HS-27A (cell line): ENCODE measurements around the gene OSTF1.

Source experiments
- DNase-seq: peaks from one replicate; pipeline ENCODE4 v3.0.0-alpha.2; 2012; ENCODE audit warnings: low read depth, missing footprints

OSTF1 gene

DNA sequence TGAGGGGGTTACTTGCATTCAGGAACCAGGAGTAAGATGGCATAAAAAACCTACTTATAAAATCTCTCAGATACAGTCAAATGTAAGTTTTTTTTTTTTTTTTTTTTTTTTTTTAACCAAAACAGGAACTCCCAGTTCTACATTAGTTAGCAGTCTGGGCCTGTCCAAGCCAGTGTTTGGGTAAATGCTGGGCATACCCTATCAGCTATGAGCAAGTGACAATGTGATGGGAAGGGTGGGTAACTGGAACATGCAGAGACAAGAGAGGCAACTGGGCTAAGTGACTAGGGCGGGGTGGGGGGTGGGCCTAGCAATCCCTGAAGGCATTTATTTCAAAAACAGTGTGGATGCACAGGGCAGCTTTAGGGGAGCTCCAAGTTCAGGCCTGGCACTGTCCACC, 2.7 kb upstream of the OSTF1 start:
- no peak for DNase-seq

DNA sequence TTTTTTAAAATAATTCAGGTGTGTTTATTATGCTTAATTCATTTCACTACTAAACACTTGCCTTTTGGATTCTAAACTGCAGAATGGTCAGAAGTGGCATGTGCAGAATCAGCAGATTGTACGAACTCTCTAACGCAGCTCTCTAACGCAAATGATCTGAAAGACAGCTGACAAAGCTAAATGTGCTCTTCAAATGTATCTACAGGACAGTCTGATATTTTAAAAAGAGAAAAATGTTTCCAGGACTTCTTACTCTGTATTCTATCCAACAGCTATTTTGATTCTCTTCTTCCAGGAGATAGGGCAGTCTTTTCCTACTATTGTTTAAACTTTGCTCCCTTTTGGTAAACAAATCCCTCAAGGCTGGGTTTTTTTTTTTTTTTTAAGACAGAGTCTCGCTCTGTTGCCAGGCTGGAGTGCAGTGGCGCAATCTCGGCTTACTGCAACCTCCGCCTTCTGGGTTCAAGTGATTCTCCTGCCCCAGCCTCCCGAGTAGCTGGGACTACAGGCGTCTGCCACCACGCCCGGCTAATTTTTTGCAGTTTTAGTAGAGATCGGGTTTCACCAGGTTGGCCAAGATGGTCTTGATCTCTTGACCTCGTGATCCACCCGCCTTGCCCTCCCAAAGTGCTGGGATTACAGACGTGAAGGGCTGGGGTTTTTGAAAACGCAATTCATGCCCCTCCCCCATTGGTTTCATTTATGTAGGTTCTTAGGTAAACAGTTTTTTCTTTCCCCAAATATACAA, 1.6 kb upstream of the OSTF1 start:
- DNase-seq: no peak

DNA sequence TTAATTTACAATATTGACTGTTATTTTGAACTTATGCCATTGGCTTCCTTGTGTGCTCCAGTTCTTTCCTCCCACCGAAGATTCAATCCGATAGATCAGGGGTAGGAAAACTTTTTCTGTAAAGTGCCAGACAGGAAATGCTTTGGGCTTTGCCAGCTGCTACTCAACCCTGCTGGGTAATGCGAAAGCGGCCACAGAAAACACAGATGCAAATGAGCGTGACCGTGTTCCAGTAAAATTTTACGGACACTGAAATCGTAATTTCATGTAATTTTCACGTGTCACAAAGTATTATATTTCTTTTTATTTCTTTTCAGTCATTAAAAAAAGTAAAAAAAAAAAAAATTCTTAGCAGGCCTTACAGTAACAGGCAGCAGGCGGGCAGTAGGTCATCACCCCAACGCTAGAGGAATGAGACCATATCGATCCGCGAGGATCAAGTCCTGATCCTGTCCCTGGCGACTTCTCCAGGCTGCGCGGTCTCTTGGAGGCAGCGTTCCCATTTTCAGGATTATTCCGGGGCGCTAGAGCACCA, 958 bp upstream of the OSTF1 start:
- DNase-seq: no peak

DNA sequence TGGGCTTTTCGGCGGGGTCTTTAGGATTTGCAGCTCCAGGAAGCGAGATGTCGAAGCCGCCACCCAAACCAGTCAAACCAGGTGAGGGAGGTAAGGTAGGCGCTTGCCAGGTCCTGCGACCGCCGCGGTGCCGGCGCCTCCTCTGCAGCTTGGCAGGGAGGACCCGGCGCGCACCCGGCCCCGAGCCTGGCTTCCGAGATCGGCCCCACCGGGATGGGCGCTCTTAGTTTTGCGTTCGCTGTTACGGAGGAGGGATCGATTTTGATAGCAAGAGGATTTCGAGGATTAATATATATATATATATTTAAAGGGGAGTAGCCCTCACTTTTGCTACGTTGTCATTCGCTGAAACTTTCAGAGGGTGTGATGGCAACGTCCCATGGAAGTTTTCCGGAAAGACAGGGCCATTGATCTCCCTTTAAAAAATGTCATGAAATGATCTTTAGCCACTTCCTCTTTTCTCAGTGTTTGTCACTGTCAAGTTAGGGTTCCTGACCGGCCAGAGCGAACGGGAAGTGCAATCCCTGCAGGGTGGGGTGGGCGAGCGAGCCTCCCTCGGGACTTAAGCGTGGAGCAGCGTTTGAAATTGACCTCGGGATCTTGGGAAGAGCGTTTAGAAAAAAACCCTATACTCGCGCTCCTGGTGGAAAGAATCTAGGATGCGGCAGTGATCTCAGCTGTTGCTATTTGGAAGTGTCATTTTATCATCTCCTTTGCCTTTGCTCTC, 495 bp downstream of the OSTF1 start:
- DNase-seq: no peak

DNA sequence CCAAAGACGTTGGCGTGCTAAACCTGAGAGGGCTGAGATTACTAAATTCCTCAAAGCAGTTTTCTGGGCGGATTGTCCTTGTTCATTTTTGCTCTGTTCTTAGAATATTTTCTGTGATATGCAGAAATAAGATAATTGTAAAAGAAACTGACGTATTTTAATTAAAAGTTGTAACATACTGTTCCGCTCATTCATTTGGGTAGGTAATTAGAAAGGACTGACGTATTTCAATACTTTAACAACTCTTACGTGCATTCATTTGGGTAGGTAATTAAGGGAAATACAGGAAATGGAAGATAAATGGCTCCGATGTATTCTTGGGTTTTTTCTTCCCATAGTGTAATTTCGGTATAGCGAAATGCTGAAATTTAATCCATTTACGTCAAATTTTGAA, 1.1 kb downstream of the OSTF1 start:
- no peak for DNase-seq

DNA sequence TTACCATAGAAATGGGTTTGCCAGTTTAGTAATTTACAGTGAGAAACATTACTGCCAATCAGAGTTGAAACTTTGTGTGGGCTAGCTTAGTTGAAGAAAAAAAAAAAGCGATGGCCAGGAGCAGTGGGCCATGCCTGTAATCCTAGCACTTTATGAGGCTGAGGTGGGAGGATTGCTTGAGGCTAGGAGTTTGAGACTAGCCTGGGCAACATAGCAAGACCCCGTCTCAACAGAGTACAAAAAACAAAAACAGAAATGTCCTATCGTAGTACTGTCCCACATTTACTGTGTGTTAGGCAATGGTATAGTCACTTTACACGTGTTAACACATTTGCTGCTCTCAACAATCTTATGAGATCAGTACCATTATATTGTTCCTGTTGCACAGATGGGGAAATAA, 2.3 kb downstream of the OSTF1 start:
- no peak for DNase-seq

DNA sequence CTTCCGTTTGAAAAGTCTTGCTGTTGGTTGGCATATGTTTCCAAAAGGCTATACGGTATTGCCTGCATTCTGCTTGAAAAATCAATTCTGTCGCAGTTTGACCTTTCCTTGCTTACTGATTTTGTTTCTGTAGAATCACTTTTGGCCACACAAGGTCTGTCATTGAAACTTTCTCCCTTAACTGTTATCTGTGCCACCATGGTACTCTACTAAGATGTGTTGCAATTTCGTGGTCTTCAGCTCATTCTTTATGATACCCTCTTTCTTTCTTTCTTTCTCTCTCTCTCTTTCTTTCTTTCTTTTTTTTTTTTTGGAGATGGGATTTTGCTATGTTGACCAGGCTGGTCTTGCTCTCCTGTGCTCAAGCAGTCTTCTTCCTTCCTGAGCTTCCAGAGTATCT, 4.5 kb downstream of the OSTF1 start:
- no peak for DNase-seq

DNA sequence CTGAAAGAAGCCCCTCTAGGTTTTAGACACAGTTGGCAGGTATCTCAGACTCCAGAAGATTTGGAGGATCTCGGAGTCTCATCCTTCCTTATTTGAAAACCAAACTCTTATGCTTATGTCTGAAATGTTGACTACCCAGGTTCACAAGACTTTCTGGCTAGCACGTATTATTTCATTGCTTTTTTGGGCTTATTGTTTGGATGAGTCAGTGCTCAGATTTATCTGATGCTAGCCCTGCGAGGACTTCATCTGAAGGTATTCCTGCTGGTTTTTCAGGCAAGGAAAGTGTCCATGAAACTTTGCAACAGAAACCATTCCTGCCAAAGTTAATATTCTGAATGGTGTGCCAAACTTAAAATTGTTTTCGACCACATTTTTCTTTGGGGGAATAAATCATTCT, 8.5 kb downstream of the OSTF1 start:
- no peak for DNase-seq

DNA sequence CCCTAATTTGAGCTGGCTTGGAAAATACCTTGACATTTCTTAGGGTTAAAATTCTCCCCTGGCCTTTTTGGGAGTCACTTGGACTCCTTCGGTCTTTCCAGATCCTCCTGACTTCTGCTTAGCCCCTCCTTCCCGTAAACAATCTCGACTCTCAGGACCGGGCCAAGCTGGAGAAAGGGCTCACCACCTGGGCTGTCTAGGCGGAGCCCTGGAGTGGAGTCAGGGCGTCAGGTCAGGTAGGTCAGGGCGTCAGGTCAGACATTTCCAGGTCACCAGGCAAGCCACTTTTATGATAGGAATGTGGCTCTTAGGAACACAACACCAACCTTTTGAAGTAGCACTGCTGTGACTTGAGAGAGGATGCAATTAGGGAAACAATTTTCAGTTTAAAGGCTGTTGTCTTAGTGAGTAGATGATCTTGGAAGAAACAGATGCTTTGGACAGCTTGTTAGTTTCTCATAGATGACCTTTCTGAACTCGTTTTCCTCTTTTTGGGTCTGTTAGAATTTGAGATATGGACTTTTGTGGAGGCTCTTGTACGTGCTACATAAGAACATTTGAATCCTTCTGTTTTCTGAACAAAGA, 12.8 kb downstream of the OSTF1 start:
- DNase-seq: no peak

DNA sequence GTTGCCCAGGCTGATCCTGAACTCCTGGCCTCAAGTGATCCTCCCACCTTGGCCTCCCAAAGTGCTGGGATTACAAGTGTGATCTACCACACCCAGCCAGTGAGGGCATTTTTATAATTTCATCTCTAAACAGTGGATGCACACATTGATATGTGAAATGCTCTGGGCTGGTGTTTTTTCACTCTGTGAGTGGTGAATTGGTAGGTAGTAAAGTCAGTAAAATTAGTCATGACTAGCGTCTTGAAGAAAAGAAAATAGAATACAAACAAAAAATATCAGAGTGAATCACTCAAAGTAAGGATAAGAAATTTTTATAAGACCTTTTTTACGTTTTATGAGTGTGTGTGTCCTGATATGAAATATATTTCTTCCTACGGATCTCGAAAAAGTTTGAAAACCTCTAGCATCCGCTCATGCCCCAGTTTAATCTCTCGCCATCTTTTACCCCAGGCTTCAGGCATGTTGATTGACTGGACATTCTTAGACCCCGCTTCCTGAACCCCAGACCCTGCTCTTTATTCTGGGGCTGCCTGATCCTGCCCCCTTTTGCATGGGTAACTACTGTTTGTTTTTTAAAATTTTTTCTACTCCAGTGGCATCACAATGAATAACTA, 14.0 kb downstream of the OSTF1 start:
- no peak for DNase-seq

DNA sequence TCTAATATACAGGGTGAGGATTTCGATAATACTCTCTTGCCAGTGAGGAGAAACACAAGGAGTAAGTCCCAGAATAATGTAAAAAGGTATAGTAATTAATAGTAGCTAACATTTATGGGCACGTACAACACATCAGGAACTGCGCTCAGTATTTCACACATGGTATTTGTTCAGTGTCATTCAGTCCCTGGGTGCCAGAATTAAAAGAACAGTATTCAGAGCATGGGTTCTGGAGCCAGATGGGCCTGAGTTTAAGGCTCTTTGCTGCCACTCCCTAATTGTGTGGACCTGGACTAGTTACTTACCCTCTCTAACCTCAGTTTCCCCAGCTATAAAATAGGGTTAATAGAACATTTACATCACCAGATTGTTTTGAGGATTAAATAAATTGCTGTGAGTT, 16.3 kb downstream of the OSTF1 start:
- DNase-seq: no peak

DNA sequence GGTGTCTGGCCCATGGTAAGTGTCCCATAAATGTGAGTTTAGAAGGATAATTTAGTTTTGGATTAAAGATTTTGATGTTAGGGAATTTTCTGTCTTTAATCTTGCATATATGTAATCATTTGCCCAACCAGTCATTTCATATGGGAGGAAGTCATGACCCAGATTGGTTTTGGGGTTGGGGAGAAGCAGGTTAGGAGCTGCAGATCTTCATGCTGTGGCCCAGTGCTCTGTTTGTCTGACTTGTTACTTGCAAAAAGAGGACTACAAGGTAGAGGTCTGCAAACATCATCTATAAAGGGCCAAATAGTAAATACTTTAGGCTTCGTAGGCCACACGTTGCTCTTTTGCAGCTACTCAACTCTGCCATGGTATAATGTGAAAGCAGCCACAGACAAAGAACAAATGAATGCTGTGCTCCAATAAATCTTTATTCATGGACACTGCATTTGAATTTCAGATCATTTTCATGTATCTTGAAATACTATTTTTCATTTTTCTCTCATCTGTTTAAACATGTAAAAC, 16.8 kb downstream of the OSTF1 start:
- DNase-seq: no peak

DNA sequence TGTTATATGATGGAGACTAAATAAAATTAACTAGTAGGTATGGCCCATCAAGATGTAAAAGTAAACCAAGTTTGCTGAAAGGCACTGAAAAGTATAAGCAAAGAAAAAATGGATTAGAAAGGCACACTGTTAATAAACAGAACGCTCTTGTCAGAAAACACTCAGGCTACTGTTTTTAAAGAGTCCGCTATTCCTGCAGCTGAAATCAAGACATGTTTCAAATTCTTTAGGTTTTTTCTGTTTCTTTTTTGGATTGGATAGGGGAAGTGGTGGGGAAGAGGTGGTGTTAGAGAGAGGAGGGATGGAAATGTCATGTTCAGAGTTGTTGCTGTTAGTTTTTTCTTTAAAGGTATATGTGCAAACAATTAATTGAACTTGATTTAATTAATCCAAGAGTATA, 17.5 kb downstream of the OSTF1 start:
- DNase-seq: no peak

DNA sequence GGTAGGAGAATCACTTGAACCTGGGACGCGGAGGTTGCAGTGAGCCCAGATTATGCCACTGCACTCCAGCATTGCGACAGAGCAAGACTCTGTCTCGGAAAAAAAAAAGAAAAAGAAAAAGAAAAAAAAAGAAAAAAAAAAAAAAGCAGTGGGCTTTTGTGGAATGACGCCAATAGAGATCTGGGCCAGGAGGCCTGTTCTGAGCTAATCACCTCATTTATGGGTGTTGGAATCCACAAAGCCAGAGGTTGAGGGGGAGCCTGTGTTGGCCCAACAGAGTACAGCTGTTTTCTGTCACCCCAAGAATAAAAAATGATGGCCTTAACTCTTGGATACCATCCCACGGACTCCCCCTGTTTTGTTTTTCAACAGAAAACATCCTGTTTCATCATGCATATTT, 18.5 kb downstream of the OSTF1 start:
- no peak for DNase-seq

DNA sequence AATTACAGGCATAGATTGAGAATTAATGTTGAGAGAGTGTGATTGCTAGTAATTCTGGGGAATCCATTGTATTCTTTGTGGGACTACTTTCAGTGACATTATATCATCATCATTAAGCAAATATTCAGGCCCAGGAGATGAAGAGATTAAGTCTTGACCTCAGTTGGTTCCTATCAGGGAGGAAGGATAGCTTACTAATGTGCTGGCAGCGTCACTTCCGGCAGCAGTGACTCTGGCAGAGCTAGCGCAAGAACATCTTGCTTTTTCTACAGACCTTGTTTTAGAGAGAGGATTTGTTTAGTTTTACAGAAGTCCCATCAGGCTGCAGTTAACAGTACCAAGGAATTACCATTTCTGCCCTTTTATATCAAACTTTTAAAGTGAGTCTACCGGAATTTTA, 20.3 kb downstream of the OSTF1 start:
- no peak for DNase-seq

DNA sequence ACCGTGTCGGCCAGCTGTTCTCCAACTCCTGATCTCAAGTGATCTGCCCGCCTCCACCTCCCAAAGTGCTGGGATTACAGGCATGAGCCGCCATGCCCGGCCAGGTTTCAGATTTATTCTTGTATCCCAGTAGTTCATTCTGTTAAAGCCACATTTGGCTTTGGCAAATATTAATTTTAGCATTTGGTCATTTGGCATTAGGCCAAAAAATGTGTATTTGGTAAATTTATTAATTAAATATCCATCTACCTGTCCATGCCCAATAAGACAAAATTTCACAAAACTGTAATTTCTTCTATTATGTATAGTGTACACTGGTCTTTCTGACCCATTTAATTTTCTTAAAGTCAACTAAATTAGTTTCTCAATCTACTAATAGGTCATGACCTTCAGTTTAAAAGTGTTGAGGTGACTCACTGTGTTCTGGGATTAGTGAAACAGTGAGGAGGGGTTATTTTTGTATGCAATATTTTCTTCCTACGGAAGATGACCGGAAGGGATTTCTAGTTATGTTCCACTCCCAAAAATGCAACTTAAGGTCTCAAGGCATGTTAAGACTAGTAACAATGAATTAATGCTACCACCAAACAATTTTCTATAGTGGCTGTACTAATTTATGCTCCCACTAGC, 21.0 kb downstream of the OSTF1 start:
- no peak for DNase-seq

DNA sequence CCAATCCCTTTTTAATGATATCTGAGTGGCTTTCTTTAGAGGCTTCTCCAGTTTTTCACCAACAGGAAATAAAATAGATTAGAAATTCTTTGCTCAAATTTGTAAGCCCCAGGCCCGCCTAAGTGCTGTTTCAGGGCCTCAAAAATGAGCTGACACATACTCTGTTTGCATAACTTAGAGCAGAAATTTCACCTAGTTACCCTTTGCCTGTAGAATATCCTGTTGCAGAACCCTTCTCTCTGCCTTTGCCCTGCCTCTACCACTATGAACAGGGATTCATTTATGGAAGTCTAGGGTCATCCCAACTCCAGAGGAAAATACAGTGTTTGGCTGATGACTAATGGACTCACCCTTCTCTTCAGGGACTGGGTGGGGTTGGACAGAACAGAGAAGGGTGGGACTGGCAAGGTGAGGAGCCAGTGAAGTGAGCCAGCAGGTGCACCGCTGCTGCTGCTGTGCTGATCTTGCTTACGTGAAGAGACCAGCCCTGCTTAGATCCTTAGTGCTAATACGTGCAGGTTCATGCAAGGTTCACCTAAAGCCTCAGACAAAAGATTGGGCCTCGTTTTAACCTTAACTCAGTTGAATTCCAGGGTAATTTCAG, 22.8 kb downstream of the OSTF1 start:
- no peak for DNase-seq

DNA sequence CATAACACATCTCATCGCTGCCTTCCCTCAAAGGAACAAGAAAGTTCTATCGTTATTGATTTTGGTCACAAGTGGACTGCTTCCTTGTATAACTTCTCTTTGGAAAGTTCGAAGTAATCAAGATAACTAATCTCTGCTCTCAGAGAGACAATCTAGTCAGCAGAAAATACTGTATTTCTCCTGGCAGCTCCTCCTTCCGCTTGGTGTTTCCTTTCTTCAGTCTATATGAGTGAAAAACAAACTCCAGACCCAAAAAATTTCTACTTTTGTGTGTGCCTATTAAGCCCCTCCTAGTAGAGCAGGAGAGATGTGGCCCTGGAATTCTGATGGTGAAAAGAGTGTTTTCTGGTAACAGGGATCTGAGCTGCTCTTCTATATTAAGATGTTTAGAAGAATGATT, 24.5 kb downstream of the OSTF1 start:
- no peak for DNase-seq

DNA sequence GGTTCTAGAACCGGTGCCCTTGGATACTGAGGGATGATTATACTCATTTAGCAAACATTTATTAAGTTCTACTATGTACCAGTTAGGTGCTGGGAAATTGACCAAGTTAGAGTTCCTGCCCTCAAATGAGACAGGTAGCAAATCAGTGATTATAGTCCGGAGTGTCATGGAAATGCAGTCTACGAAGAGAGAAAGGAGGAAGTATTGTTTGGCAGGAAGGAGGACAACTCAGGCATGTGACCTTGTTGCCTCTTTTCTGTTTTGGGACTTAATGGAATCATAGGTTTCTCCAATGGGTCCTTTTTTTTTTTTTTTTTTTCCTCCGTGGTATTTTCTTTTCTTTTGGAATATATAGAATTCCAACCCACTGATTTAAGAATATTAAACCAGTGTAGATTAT, 28.0 kb downstream of the OSTF1 start:
- no peak for DNase-seq

DNA sequence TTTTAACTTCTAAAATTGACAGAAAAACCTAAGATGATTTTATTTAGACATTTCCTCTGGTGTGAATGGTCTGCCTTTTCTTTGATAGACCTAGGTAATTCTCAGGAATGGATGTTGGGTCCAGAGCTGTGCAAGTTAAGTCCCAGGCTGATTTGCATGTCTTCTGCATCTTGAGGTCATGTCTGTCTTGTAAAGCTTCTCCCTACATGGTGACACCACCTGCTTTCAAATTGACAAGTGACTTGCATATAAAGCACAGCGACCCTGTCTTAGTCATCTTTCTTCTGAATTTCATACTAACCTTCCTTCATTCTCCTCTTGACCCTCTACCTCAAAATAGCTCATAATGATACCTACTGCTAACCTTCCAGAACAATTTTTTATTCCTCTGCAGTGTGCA, 29.2 kb downstream of the OSTF1 start:
- no peak for DNase-seq

DNA sequence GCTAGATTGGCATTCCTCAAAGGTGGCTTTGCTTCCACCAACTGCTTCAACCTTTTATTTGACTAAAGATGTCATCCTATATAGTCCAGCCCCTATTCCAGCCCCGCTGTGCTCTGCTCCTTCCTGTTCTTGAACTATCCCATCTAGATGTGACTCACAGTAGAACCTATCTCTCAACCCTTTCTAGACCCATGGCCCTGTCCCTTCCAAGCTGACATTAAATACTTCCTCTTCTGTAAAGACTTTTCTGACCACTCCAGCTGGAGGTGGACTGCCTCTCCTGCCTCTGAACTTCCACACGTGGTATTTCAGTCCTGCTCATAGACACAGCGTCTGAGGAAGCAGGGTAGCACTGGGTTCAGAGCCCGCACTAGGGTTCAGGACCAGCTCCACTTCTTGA, 32.4 kb downstream of the OSTF1 start:
- DNase-seq: no peak
